Hematopoietic multipotent progenitor cell treated with erythropoietin and hydrocortisone succinate and interleukin-3 and kit ligand, for 4 days (in vitro differentiated cells): ENCODE measurements around the gene PNRC2.
"Not testable (repeated sequence)": the region's sequence is repeated elsewhere in the genome, so short reads cannot be mapped to it uniquely, and the experiment has no call there.

ENCODE experiments used
- DNase-seq: peaks from one replicate; pipeline ENCODE4 v3.0.0-alpha.2; 2015

PNRC2 gene

GRCh38 chr1:23995431-23995837, 35.8 kb downstream of the PNRC2 start:
- DNase-seq, result no peak

GRCh38 chr1:23996700-23997229, 37.1 kb downstream of the PNRC2 start:
- no peak for DNase-seq

- no peak for DNase-seq
These were observed 38.2 kb downstream of the PNRC2 start for GRCh38 chr1:23997812-23998211.

DNA sequence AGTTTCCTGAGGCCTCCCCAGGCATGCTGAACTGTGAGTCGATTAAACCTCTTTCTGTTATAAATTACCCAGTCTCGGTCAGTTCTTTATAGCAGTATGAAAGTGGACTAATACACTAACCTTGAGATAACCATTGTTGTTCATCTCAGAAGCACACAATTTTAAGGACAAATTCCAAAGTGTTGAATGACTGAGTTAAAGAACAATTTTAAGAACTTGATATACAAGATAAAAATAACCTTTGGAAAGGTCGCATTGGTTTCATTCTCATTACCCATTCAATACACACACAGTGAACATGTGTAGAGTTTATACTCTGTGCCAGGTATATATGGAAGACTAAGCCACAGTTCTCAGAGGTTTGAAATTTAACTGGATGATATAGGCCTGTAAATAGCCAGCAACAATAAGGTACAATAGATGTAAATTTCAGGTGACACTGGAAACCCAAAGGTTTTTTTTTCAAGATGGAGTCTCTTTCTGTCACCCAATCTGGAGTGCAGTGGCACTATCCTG, 39.6 kb downstream of the PNRC2 start:
- DNase-seq, result no peak

GRCh38 chr1:24002695-24003094, 43.1 kb downstream of the PNRC2 start:
- no peak for DNase-seq

DNA sequence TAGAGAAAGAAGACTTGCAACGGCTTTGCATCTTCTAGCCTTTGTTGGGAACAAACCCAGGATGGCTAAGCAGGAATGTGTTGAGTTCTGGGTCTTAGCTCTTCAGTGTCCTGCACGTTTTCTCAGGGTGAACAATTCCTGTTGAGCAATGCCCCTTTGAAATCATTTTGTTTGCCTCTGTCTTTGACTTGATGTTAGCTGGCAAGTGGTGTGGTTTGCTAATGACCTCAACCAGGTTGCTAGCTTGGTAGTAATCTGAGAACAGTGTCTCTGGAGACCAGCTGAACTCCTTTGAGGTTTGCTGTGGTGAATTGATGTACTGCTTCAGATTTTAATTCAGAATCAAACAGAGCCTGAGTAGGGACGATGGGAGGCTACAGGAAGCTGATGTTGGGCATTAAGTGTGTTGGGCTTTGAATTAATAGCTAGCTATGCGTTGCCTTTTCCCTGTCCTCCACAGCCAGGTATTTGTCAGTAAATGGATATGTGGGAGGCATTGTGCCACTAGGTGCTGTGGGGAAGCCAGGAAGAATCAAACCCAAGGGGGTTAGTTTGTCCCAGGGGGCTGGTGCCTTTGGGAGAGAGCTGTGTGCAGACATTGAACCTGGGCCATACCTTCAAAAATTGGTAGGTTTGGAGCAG, 43.8 kb downstream of the PNRC2 start:
- no peak for DNase-seq

GRCh38 chr1:24004132-24004531, 44.5 kb downstream of the PNRC2 start:
- no peak for DNase-seq

- no peak for DNase-seq
These were observed 45.5 kb downstream of the PNRC2 start for GRCh38 chr1:24005163-24005562.

GRCh38 chr1:24007079-24007478, 47.5 kb downstream of the PNRC2 start:
- no peak for DNase-seq

DNA sequence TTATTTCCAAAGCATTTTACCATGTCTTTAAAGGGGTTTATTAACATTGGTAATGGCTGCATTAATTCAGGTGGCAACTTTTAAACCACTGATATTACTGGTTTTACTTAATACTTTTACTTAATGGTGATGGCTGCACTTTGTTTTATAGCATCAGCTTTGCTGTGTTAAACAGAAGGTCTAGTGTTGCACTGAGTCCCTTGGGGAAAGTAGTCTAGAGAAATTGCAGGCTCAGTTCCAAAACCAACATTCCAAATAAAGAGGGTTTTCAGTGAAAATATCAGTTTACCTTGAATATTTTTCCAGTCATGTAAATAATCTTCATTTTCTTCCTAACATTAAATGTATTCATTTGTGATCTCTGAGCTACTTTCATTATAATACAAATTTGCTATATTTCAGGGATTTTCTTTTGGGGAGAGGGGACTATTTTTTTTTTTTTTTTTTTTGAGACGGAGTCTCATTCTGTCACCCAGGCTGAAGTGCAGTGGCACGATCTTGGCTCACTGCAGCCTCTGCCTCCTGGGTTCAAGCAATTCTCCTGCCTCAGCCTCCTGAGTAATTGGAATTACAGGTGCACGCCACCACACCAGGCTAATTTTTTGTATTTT, 49.1 kb downstream of the PNRC2 start:
- DNase-seq, result not testable (repeated sequence)

DNA sequence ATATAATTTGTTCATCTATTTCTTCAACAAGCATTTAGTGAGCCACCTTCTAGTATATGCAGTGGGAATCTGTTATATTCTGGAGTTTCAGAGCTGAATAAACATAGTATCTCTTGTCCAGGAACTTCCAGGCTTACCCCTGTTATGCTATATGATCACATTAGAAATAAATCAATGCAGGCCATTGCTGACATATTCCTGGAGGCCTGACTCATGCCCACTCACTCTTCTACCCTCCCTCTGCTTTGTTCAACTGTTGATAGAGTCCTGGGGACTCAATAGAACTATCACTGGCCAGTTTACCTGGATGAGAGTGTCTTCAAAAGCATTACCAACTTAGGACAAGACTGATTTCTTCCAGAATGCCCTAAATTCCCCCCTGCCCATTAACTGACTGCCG, 49.8 kb downstream of the PNRC2 start:
- DNase-seq, result no peak

GRCh38 chr1:24010650-24011049, 51.0 kb downstream of the PNRC2 start:
- DNase-seq, result no peak

GRCh38 chr1:24012878-24013277, 53.2 kb downstream of the PNRC2 start:
- not testable (repeated sequence) for DNase-seq
